Activated CD8-positive, alpha-beta memory T cell treated with anti-CD3 and anti-CD28 coated beads, Interleukin-2, amount 50 U/mL, for 1 hour (primary cell): ENCODE measurements around the gene DNA2.
A peak's percentile ranks its signal among the peaks of the same experiment; 100 is the strongest.
"Not testable (repeated sequence)": the region's sequence is repeated elsewhere in the genome, so short reads cannot be mapped to it uniquely, and the experiment has no call there.

ENCODE experiments used
- DNase-seq: peaks from one replicate; pipeline ENCODE4 v3.0.0-alpha.2; 2020; ENCODE audit errors: extremely low read depth

DNA2 gene

GRCh38 chr10:68471586-68472408 lies at the start of gene DNA2:
Gene DNA2 (minus strand): TSS chr10:68471973. CDS start chr10:68471864, 109 bp downstream.
- peak; percentile 19 for DNase-seq

- DNase-seq, result not testable (repeated sequence)
Measured at GRCh38 chr10:68518609-68519008, 46.8 kb upstream of the DNA2 start.

- no peak for DNase-seq
Measured at GRCh38 chr10:68517188-68517587, 45.4 kb upstream of the DNA2 start.

- DNase-seq, result no peak
Measured at GRCh38 chr10:68516766-68517165, 45.0 kb upstream of the DNA2 start.

GRCh38 chr10:68516216-68516615 lies 44.4 kb upstream of the DNA2 start:
- not testable (repeated sequence) for DNase-seq

GRCh38 chr10:68508090-68508489 lies 36.3 kb upstream of the DNA2 start:
- no peak for DNase-seq

- no peak for DNase-seq
Measured at GRCh38 chr10:68506411-68506810, 34.6 kb upstream of the DNA2 start.

GRCh38 chr10:68502846-68503245 lies 31.1 kb upstream of the DNA2 start:
- DNase-seq, result no peak

- DNase-seq, result no peak
Measured at GRCh38 chr10:68501691-68502090, 29.9 kb upstream of the DNA2 start.

GRCh38 chr10:68499544-68499943 lies 27.8 kb upstream of the DNA2 start:
- no peak for DNase-seq

GRCh38 chr10:68496072-68496471 lies 24.3 kb upstream of the DNA2 start:
- no peak for DNase-seq

- no peak for DNase-seq
Measured at GRCh38 chr10:68492118-68492517, 20.3 kb upstream of the DNA2 start.

- DNase-seq, result no peak
Measured at GRCh38 chr10:68489919-68490318, 18.1 kb upstream of the DNA2 start.

- DNase-seq, result no peak
Measured at GRCh38 chr10:68474021-68474420, 2.2 kb upstream of the DNA2 start.

- no peak for DNase-seq
Measured at GRCh38 chr10:68471063-68471585, 649 bp downstream of the DNA2 start.

- no peak for DNase-seq
Measured at GRCh38 chr10:68470300-68470699, 1.5 kb downstream of the DNA2 start.

GRCh38 chr10:68469838-68470237 lies 1.9 kb downstream of the DNA2 start:
- DNase-seq, result no peak

GRCh38 chr10:68464729-68465128 lies 7.0 kb downstream of the DNA2 start:
- not testable (repeated sequence) for DNase-seq

- DNase-seq, result no peak
Measured at GRCh38 chr10:68463365-68464093, 8.2 kb downstream of the DNA2 start.

GRCh38 chr10:68462536-68462935 lies 9.2 kb downstream of the DNA2 start:
- DNase-seq, result no peak

GRCh38 chr10:68461032-68461431 lies 10.7 kb downstream of the DNA2 start:
- no peak for DNase-seq

- not testable (repeated sequence) for DNase-seq
Measured at GRCh38 chr10:68449698-68450097, 22.1 kb downstream of the DNA2 start.

GRCh38 chr10:68446179-68446578 lies 25.6 kb downstream of the DNA2 start:
- DNase-seq, result no peak
